ENCODE results near the gene IFNE.
"Not testable (repeated sequence)": the region's sequence is repeated elsewhere in the genome, so short reads cannot be mapped to it uniquely, and the experiment has no call there.

GRCh38 chr9:21435015-21435383 lies 47.1 kb downstream of the IFNE start:
- not testable (repeated sequence) for TF ChIP-seq EZH2 (IDR thresholded peaks at IDR 0.05); POLR2AphosphoS5 (IDR thresholded peaks at IDR 0.05; ENCODE audit: borderline replicate concordance, low read depth, low read length); FOXP2 (optimal IDR thresholded peaks at IDR 0.05; ENCODE audit: control extremely low read depth, extremely low read length, insufficient read depth)

Data from SK-N-MC (cell line).